ENCODE data around the gene FZR1. TPM values are rescaled to one million over a fixed set of nuclear protein-coding genes. Genes with fewer than 3 reads are reported as not detected.

FZR1 gene
- total and polyA plus RNA-seq, 2 experiments from 2014 or later = 16.1 to 39.2 TPM

- Mint-ChIP-seq H3K4me3 (no peak overlapping the region), H3K27me3 (ENCODE audit: insufficient read depth, low read depth, poor library complexity) (peaks cover 13% of the 10 kb centered on the region), H3K27ac (no peak overlapping the region), H3K9me3 (peaks cover 22% of the 10 kb centered on the region), H3K36me3 (ENCODE audit: low read depth) (peaks cover 11% of the 10 kb centered on the region; the same call in 2 of the 3 replicates), H3K4me1 (no peaks in the 10 kb centered on the region)
- H3K79me2 ChIP-seq (replicated peaks; ENCODE audit: insufficient read depth) = no peaks in the 10 kb centered on the region
- H3K4me2 ChIP-seq = no peak overlapping the region
- DNase-seq (ENCODE audit: low spot score) = no peak
- peaks cover 7% of the 10 kb centered on the region; the same call in 1 of the 2 replicates for H3K9me2 ChIP-seq (ENCODE audit: insufficient read depth)
- no peak overlapping the region for H3K4me3 ChIP-seq
- no peaks in the 10 kb centered on the region for H4K20me1 ChIP-seq (replicated peaks; ENCODE audit: insufficient read depth)
- no peak overlapping the region for H2AFZ ChIP-seq
- no peaks in the 10 kb centered on the region for H3K36me3 ChIP-seq (ENCODE audit: insufficient read depth)
- H3K27me3 ChIP-seq (ENCODE audit: insufficient read depth) = peaks cover 13% of the 10 kb centered on the region; the same call in 1 of the 2 replicates
- H3F3A ChIP-seq (replicated peaks; ENCODE audit: low read depth) = no peaks in the 10 kb centered on the region
- H3K4me1 ChIP-seq (ENCODE audit: insufficient read depth) = no peaks in the 10 kb centered on the region
- peak; percentile 91 for ATAC-seq
- H3K27ac ChIP-seq (ENCODE audit: low read depth) = no peak overlapping the region
- TF ChIP-seq JUNB (IDR thresholded peaks at IDR 0.05; ENCODE audit: unreplicated experiment) (no peak), CTCF (conservative IDR thresholded peaks at IDR 0.05; ENCODE audit: low read depth in 2 of 2) (peak; percentile 86 to 89)
These were observed 34.0 kb upstream of the FZR1 start for GRCh38 chr19:3471954-3472655.

DNA sequence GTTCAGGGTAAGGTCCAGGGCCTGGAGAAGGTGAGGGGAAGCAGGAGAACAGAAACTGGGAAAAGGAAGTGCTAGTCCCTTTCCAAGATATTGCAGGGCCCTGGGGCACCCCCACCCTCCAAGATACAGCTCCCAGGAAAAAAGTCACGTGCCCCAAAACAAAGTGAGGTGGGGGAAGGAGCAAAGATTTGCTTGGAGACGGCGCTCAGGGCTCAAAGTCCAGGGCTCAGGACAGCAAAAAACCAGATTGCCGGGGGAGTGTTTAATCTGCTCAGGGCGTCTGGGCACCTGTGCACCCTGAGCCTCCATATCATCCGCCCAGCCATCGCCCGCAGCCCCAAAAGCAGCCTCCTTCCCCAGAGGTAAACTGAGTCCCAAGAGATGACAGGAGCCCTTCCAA lies 32.1 kb upstream of the FZR1 start:
- no peaks in the 10 kb centered on the region for H3K79me2 ChIP-seq (replicated peaks; ENCODE audit: insufficient read depth)
- TF ChIP-seq, protein P1, sequence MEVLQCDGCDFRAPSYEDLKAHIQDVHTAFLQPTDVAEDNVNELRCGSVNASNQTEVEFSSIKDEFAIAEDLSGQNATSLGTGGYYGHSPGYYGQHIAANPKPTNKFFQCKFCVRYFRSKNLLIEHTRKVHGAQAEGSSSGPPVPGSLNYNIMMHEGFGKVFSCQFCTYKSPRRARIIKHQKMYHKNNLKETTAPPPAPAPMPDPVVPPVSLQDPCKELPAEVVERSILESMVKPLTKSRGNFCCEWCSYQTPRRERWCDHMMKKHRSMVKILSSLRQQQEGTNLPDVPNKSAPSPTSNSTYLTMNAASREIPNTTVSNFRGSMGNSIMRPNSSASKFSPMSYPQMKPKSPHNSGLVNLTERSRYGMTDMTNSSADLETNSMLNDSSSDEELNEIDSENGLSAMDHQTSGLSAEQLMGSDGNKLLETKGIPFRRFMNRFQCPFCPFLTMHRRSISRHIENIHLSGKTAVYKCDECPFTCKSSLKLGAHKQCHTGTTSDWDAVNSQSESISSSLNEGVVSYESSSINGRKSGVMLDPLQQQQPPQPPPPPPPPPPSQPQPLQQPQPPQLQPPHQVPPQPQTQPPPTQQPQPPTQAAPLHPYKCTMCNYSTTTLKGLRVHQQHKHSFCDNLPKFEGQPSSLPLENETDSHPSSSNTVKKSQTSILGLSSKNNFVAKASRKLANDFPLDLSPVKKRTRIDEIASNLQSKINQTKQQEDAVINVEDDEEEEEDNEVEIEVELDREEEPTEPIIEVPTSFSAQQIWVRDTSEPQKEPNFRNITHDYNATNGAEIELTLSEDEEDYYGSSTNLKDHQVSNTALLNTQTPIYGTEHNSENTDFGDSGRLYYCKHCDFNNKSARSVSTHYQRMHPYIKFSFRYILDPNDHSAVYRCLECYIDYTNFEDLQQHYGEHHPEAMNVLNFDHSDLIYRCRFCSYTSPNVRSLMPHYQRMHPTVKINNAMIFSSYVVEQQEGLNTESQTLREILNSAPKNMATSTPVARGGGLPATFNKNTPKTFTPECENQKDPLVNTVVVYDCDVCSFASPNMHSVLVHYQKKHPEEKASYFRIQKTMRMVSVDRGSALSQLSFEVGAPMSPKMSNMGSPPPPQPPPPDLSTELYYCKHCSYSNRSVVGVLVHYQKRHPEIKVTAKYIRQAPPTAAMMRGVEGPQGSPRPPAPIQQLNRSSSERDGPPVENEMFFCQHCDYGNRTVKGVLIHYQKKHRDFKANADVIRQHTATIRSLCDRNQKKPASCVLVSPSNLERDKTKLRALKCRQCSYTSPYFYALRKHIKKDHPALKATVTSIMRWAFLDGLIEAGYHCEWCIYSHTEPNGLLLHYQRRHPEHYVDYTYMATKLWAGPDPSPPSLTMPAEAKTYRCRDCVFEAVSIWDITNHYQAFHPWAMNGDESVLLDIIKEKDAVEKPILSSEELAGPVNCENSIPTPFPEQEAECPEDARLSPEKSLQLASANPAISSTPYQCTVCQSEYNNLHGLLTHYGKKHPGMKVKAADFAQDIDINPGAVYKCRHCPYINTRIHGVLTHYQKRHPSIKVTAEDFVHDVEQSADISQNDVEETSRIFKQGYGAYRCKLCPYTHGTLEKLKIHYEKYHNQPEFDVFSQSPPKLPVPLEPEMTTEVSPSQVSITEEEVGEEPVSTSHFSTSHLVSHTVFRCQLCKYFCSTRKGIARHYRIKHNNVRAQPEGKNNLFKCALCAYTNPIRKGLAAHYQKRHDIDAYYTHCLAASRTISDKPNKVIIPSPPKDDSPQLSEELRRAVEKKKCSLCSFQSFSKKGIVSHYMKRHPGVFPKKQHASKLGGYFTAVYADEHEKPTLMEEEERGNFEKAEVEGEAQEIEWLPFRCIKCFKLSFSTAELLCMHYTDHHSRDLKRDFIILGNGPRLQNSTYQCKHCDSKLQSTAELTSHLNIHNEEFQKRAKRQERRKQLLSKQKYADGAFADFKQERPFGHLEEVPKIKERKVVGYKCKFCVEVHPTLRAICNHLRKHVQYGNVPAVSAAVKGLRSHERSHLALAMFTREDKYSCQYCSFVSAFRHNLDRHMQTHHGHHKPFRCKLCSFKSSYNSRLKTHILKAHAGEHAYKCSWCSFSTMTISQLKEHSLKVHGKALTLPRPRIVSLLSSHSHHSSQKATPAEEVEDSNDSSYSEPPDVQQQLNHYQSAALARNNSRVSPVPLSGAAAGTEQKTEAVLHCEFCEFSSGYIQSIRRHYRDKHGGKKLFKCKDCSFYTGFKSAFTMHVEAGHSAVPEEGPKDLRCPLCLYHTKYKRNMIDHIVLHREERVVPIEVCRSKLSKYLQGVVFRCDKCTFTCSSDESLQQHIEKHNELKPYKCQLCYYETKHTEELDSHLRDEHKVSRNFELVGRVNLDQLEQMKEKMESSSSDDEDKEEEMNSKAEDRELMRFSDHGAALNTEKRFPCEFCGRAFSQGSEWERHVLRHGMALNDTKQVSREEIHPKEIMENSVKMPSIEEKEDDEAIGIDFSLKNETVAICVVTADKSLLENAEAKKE (CRISPR knock-in tag; IDR thresholded peaks at IDR 0.05) = no peak
- no peak for TF ChIP-seq ZNF331 (CRISPR knock-in tag; IDR thresholded peaks at IDR 0.05; ENCODE audit: low read depth)
- no peak for TF ChIP-seq JUNB (IDR thresholded peaks at IDR 0.05; ENCODE audit: unreplicated experiment)
- TF ChIP-seq NANOG (IDR thresholded peaks at IDR 0.05; ENCODE audit: borderline replicate concordance) = no peak
- TF ChIP-seq, protein P2, sequence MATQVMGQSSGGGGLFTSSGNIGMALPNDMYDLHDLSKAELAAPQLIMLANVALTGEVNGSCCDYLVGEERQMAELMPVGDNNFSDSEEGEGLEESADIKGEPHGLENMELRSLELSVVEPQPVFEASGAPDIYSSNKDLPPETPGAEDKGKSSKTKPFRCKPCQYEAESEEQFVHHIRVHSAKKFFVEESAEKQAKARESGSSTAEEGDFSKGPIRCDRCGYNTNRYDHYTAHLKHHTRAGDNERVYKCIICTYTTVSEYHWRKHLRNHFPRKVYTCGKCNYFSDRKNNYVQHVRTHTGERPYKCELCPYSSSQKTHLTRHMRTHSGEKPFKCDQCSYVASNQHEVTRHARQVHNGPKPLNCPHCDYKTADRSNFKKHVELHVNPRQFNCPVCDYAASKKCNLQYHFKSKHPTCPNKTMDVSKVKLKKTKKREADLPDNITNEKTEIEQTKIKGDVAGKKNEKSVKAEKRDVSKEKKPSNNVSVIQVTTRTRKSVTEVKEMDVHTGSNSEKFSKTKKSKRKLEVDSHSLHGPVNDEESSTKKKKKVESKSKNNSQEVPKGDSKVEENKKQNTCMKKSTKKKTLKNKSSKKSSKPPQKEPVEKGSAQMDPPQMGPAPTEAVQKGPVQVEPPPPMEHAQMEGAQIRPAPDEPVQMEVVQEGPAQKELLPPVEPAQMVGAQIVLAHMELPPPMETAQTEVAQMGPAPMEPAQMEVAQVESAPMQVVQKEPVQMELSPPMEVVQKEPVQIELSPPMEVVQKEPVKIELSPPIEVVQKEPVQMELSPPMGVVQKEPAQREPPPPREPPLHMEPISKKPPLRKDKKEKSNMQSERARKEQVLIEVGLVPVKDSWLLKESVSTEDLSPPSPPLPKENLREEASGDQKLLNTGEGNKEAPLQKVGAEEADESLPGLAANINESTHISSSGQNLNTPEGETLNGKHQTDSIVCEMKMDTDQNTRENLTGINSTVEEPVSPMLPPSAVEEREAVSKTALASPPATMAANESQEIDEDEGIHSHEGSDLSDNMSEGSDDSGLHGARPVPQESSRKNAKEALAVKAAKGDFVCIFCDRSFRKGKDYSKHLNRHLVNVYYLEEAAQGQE (IDR thresholded peaks at IDR 0.05; ENCODE audit: unreplicated experiment) = no peak
- TF ChIP-seq EZH2 (IDR thresholded peaks at IDR 0.05; ENCODE audit: low read depth, unreplicated experiment) = no peak
- TF ChIP-seq ZNF114 (CRISPR knock-in tag; IDR thresholded peaks at IDR 0.05) = no peak

More for the DNA sequence above, 32.1 kb upstream of the FZR1 start:
- Histone ChIP-seq H3K9me2 (ENCODE audit: insufficient read depth) (peaks cover 7% of the 10 kb centered on the region; the same call in 1 of the 2 replicates), H3K27me3 (ENCODE audit: insufficient read depth) (peaks cover 11% of the 10 kb centered on the region; the same call in 1 of the 2 replicates), H3K27ac (ENCODE audit: low read depth) (no peak overlapping the region), H4K20me1 (replicated peaks; ENCODE audit: insufficient read depth) (no peaks in the 10 kb centered on the region), H3F3A (replicated peaks; ENCODE audit: low read depth) (no peaks in the 10 kb centered on the region), H3K4me3 (no peak overlapping the region), H3K36me3 (ENCODE audit: insufficient read depth) (no peaks in the 10 kb centered on the region), H2AFZ (no peak overlapping the region), H3K4me2 (no peak overlapping the region), H3K4me1 (ENCODE audit: insufficient read depth) (0 out of 2 replicates have a peak, but pooled peaks cover 3% of the 10 kb centered on the region)
- no peak overlapping the region for H3K27ac Mint-ChIP-seq
- peaks cover 8% of the 10 kb centered on the region for H3K9me3 Mint-ChIP-seq
- peaks cover 21% of the 10 kb centered on the region for H3K27me3 Mint-ChIP-seq (ENCODE audit: insufficient read depth, low read depth, poor library complexity)
- H3K4me3 Mint-ChIP-seq = no peak overlapping the region
- DNase-seq (ENCODE audit: low spot score) = no peak
- no peak for ATAC-seq
- H3K36me3 Mint-ChIP-seq (ENCODE audit: low read depth) = peaks cover 2% of the 10 kb centered on the region; the same call in 1 of the 3 replicates
- H3K4me1 Mint-ChIP-seq = peaks cover 4% of the 10 kb centered on the region; the same call in 1 of the 3 replicates
